NCI-H524 treated with DMSO at 0.1 percent for 48 hours (cell line): ENCODE results near the gene PKD2.
"Not testable (repeated sequence)": the region's sequence is repeated elsewhere in the genome, so short reads cannot be mapped to it uniquely, and the experiment has no call there.

Experiments used
- DNase-seq: peaks from one replicate; lab custom pipeline; 2025; lab: John Stamatoyannopoulos, UW

Gene PKD2

DNA sequence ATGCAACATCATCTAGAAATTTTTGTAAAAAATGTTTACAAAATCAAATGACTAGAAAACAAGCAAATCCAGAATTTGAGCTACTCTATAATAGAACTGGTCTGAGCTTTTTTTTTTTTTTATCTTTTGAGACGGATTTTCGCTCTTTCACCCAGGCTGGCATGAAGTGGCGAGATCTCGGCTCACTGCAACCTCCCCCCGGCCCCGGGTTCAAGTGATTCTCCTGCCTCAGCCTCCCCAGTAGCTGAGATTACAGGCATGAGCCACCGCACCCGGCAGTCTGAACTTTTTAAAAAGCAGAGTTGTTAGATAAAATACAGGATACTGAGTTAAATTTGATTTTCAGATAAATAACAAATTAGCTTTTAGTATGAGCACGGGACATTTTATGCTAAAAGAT, 20.9 kb upstream of the PKD2 start:
- no peak for DNase-seq

- DNase-seq, result no peak
These were observed 17.7 kb upstream of the PKD2 start for GRCh38 chr4:87989765-87990164.

DNA sequence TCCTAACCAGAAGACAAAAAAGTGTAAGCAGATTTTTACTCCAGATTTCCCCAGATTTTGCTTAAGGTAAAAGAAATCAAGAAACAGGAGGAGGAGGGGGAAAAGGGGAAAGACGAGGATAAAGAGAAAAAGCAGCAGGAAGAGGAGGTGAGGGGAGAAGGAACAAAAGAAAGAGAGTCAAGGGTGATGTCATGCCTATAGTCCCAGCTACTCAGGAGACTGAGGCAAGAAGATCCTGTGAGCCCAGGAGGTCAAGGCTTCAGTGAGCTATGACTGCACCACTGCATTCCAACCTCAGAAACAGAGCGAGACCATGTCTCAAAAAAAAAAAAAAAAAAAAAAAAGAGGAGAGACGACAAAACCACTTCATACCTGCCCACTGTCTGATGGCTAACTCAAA, 12.0 kb upstream of the PKD2 start:
- no peak for DNase-seq

DNA sequence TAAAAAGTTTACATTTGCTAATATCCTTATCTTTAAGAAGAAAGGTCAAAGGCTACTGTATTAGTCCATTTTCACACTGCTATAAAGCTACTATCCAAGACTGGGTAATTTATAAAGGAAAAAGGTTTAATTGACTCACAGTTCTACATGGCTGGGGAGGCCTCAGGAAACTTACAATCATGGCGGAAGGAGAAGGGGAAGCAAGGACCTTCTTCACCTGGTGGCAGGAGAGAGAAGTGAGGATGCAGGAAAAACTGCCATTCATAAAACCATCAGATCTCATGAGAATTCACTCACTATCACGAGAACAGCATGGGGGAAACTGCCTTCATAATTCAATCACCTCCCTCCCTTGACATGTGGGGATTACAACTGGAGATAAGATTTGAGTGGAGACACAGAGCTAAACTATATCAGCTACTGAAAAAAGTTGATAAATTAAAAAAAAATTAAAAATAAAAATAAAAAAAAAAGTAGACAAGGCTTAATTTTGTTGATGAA, 8.2 kb upstream of the PKD2 start:
- DNase-seq, result not testable (repeated sequence)

- DNase-seq, result no peak
These were observed 5.6 kb upstream of the PKD2 start for GRCh38 chr4:88001871-88002270.

- no peak for DNase-seq
These were observed 4.6 kb upstream of the PKD2 start for GRCh38 chr4:88002786-88003185.

GRCh38 chr4:88003261-88003660, 4.2 kb upstream of the PKD2 start:
- DNase-seq, result no peak

DNA sequence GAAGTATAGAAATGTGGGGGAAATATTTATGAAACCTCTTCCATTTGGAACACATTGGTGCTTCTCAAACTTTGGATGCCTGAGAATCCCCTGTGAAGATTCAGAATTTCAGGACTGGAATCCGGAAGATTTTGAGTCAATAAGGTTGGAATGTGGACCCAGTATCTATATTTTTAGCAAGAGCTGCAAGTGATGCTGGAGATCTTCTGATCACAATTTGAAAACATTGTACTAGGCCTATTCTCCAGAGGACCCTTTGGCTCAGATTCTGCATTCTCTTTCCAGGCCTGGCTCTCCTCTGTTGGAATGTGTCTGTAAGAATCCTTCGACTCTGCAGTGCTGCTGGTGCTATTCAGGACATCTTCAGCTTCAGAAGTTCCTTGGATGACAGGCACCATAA, 2.4 kb upstream of the PKD2 start:
- no peak for DNase-seq

DNA sequence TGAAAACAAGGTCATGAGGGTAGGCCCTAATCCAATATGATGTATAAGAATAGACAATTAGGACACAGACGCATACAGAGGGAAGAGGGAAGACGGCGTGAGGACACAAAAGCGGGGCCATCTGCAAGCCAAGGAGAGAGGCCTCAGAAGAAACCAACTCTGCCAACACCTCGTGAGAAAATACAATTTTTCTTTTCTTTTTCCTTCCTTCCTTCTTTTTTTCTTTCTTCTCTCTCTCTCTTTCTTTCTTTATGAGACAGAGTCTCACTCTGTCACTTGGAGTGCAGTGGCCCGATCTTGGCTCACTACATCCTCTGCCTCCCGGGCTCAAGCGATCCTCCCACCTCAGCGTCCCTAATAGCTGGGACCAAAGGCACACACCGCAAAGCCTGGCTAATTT, 1.5 kb upstream of the PKD2 start:
- DNase-seq, result no peak

DNA sequence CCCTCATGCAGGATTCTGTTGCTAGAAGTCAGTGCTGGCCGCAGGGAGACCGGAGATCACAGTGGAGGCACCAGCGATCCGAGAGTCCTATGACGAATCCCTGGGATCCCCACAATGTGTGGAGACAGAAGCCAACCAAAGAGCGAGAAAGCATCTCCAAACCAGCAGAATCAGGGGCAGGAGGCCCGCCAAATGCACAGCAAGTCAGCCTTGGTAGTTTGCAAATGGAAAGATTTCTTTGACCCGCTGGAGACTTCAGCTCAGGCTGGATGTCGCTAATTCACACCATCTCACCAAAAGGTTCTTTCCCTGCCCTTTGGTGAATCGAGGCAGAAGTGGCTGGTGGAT, 505 bp upstream of the PKD2 start:
- DNase-seq, result no peak

DNA sequence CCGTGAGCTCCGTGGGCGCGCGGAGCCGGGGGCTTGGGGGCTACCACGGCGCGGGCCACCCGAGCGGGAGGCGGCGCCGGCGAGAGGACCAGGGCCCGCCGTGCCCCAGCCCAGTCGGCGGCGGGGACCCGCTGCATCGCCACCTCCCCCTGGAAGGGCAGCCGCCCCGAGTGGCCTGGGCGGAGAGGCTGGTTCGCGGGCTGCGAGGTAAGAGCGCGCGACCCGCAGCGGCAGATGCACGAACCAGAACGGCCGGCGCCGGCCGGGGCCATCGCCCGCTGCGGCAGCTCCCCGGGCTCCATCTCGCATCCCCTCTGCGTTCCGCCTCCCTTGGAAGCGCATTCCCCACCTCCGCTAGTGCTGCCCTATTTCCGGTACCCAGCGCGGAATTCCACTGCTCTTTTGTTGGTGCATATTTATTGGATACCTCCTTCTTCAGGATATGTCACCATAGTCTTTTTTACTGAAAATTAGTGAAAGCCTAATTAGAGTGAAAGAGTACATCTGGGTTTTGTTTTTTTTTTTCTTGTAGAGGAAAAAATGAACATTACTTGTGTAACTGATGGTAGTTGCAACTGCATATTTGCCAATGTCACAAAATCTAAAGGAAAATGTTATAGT, 797 bp downstream of the PKD2 start:
- DNase-seq, result no peak

GRCh38 chr4:88008743-88009171, 1.3 kb downstream of the PKD2 start:
- DNase-seq, result no peak

DNA sequence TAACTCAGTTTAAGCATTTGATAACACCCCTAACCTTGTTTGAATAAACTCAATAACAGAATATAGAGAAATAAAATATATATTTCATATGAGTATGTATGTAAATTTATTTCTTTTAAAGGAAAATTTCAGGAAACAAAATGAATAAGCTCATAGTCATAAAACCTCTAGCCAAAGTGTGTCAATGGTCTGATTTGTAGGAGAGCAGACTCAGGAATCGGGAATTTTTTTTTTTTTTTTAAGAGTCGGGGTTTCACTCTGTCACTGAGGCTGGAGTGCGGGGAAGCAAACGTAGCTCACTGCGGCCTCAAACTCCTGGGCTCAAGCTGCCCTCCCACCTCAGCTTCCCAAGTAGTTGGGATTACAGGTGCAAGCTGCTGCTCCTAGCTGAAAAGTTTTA, 2.4 kb downstream of the PKD2 start:
- no peak for DNase-seq

GRCh38 chr4:88010966-88011365, 3.5 kb downstream of the PKD2 start:
- no peak for DNase-seq

DNA sequence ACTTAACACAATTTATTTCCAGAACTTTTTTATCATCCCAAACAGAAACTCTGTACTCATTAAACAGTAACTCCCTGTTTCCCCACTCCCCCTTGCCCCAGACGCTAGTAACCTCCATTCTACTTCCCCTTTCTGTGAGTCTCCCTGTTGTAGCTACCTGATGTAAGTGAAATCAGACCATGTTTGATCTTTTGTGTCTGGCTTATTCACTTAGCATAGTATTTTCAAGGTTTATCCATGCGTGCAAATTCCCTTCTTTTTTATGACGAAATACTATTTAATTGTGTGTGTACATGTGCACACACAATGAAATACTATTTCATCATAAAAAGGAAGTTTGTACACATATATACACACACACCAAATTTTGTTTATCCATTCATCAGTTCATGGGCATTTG, 5.2 kb downstream of the PKD2 start:
- no peak for DNase-seq

GRCh38 chr4:88014386-88014905, 7.0 kb downstream of the PKD2 start:
- DNase-seq, result no peak

DNA sequence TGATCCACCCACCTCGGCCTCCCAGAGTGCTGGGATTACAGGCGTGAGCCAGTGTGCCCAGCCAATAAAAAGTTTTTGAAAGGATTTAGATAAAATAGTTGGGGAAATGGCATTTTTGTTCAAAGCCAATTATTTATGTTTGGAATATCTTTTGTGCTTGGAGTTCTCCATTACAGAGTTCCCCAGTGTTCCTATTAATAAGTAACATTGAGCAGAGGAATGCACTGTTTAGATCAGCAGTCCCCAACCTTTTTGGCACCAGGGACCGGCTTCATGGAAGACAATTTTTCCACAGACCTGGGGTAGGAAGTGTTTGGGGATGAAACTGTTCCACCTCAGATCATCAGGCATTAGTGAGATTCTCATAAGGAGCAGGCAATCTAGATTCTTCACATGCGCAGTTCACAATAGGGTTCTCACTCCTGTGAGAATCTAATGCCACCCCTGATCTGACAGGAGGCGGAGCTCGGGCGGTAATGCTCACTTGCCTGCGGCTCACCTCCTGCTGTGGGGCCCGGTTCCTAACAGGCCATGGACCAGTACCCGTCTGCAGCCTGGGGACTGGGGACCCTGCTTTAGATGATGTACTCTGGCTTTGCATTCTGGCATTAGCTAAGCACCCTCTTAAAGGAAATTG, 8.3 kb downstream of the PKD2 start:
- DNase-seq, result no peak

DNA sequence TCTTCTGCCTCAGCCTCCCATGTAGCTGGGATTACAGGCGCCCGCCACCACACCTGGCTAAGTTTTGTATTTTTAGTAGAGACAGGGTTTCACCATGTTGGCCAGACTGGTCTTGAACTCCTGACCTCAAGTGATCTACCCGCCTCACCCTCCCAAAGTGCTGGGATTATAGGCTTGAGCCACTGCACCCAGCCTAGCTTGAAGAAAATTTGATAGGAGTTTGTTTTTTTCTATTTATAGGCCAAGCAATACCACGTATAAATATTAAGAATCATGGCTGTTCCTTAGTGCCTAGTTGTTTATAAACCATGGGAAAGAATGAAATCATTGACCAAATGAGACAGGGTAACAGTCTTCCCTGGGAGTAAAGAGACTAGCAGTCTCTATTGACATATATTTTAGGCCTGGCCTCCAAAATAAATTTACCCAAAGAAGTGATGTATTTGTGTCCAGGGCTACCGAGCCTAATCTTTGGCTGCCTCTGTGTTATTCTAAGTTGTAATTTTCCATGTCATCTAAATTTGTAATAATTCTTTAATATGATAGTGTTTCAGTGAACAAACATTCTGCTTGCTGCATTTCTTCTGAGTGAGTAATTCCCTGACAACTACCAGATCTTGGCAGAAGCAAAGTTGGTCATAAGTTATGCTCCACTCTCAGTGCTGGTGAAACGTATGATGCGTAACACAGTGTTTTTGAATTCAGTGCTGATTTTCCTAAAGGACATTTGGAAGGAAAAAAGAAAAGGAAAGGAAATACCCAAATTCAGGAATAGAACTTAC, 10.3 kb downstream of the PKD2 start:
- no peak for DNase-seq

GRCh38 chr4:88018466-88018865, 11.0 kb downstream of the PKD2 start:
- no peak for DNase-seq

- no peak for DNase-seq
These were observed 14.4 kb downstream of the PKD2 start for GRCh38 chr4:88021824-88022223.

GRCh38 chr4:88022289-88022688, 14.9 kb downstream of the PKD2 start:
- no peak for DNase-seq

- DNase-seq, result not testable (repeated sequence)
These were observed 18.6 kb downstream of the PKD2 start for GRCh38 chr4:88025868-88026661.
